ENCODE measurements around the gene MAGI3.

The MAGI3 gene

DNA sequence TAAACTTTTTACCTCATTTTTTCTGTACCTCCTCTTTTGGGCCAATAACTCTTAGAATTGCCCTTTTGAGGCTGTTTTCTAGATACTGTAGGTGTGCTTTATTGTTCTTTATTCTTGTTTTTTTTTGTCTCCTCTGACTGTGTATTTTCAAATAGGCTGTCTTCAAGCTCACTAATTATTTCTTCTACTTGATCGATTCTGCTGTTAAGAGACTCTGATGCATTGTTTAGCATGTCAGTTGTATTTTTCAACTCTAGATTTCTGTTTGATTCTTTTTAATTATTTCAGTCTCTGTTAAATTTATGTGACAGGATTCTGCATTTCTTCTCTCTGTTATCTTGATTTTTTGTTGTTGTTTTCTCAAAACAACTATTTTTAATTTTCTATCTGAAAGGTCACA, 238.7 kb downstream of the MAGI3 start:
- Histone ChIP-seq H3K9ac (ENCODE audit: low read depth in 1 of 2, low read length in 2 of 2) (no peak overlapping the region), H3K27me3 (ENCODE audit: control insufficient read depth in 2 of 2, insufficient read depth in 2 of 2, low read length in 2 of 2) (no peaks in the 10 kb centered on the region), H3K9me3 (ENCODE audit: control insufficient read depth in 2 of 2, low read length in 2 of 2) (peaks cover 0 to 8% of the 10 kb centered on the region in 2 donors), H3K4me1 (ENCODE audit: control insufficient read depth in 2 of 2, insufficient read depth in 2 of 2, low read length in 2 of 2) (no peaks in the 10 kb centered on the region), H3K4me3 (ENCODE audit: low read length in 2 of 2) (no peak overlapping the region), H3K36me3 (ENCODE audit: control insufficient read depth in 2 of 2, insufficient read depth in 2 of 2, low read length in 2 of 2) (peaks cover 2 to 7% of the 10 kb centered on the region in 2 donors), H3K27ac (ENCODE audit: low read depth in 2 of 2, low read length in 2 of 2) (no peak overlapping the region)

DNA sequence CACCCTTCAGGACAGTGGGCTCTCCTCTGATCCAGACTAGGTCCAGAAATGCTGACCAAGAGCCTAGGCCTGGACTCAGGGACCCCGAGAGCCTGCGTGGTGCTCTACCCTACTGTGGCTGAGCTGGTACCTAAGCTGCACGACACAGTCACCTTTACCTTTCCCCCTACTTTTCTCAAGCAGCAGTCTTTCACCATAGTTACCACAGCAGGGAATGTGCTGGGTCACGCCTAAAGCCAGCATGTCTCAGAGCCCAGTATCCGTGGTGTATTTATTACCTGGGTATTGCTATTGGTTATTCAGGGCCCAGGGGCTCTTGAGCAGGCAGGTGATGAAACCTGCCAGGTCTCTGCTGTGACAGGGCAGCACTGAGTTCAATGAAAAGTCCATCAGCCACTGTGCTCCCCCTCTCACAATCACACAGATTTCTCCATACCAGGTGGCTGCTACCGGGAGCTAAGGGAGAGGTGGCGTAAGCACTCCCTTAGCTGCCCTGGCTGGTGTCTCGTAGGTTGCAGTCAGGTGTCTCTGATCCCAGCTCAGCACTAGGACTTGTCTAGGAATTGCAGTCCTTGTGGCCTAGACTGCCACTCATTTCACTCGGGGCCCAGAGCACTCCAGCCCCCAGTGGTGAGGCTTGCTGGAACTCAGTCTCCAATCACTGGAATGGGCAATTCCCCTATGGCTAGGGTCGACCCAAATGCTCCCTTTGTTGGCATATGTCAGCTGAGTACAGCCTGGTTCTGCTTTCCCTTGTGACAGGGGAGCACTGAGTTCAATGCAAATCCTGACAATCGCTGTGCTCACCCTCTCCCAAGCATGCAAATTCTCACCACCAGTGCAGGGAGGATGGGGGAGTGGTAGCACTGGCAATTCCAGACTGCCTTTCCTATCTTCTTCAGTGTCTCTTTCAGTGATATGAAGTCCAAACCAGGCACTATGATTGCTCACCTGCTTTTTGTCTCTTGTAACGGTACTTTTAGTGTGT, 240.3 kb downstream of the MAGI3 start:
- Histone ChIP-seq H3K4me1 (ENCODE audit: control insufficient read depth in 2 of 2, insufficient read depth in 2 of 2, low read length in 2 of 2) (no peaks in the 10 kb centered on the region), H3K27ac (ENCODE audit: low read depth in 2 of 2, low read length in 2 of 2) (no peak overlapping the region), H3K27me3 (ENCODE audit: control insufficient read depth in 2 of 2, insufficient read depth in 2 of 2, low read length in 2 of 2) (no peaks in the 10 kb centered on the region), H3K4me3 (ENCODE audit: low read length in 2 of 2) (no peak overlapping the region), H3K9me3 (ENCODE audit: control insufficient read depth in 2 of 2, low read length in 2 of 2) (peaks cover 0 to 8% of the 10 kb centered on the region in 2 donors), H3K36me3 (ENCODE audit: control insufficient read depth in 2 of 2, insufficient read depth in 2 of 2, low read length in 2 of 2) (peaks cover 2 to 7% of the 10 kb centered on the region in 2 donors), H3K9ac (ENCODE audit: low read depth in 1 of 2, low read length in 2 of 2) (no peak overlapping the region)

DNA sequence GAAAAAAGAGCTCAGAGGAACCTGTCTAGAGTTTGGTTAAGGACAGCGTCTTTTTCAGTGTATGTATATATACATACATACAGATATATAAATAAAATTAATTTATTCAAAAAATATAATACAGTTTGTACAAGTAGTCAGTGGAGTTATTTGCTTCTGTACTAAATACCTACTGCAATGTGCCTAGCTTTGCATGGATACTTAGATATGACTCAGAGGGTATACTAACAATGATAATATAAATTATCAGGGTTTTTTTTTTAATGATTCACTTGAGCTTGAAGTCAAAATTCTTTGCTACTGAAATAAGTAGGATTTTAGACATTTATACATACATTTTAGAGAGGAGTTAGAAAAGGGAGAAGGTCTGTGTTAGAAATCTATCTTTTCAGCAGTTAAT, 251.1 kb downstream of the MAGI3 start:
- Histone ChIP-seq H3K4me1 (ENCODE audit: control insufficient read depth in 2 of 2, insufficient read depth in 2 of 2, low read length in 2 of 2) (no peaks in the 10 kb centered on the region), H3K27me3 (ENCODE audit: control insufficient read depth in 2 of 2, insufficient read depth in 2 of 2, low read length in 2 of 2) (no peaks in the 10 kb centered on the region), H3K9ac (ENCODE audit: low read depth in 1 of 2, low read length in 2 of 2) (no peak overlapping the region), H3K36me3 (ENCODE audit: control insufficient read depth in 2 of 2, insufficient read depth in 2 of 2, low read length in 2 of 2) (peaks cover 20 to 22% of the 10 kb centered on the region in 2 donors), H3K9me3 (ENCODE audit: control insufficient read depth in 2 of 2, low read length in 2 of 2) (no peaks in the 10 kb centered on the region), H3K27ac (ENCODE audit: low read depth in 2 of 2, low read length in 2 of 2) (no peak overlapping the region), H3K4me3 (ENCODE audit: low read length in 2 of 2) (no peak overlapping the region)

DNA sequence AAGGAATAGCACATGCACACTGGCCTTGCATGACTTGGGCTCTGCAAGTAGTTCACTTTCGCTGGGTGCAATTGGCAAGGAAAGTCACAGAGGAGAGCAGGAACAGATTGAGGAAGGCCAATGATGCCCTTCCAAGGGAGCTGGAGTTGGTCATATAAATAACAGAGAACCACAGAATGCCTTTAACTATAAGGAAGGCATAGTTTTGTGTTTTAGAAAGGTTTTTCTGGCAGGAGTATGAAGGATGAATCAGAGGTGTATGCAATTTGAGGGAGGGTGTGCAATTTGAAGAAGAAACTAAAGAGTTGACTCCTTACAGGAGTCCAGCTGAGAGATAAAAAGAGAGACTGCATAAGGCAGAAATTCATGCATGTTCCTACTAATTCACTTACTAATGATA, 256.8 kb downstream of the MAGI3 start:
- Histone ChIP-seq H3K36me3 (ENCODE audit: control insufficient read depth in 2 of 2, insufficient read depth in 2 of 2, low read length in 2 of 2) (peaks cover 25 to 42% of the 10 kb centered on the region in 2 donors), H3K9ac (ENCODE audit: low read depth in 1 of 2, low read length in 2 of 2) (no peak overlapping the region), H3K9me3 (ENCODE audit: control insufficient read depth in 2 of 2, low read length in 2 of 2) (no peaks in the 10 kb centered on the region), H3K4me1 (ENCODE audit: control insufficient read depth in 2 of 2, insufficient read depth in 2 of 2, low read length in 2 of 2) (no peaks in the 10 kb centered on the region), H3K4me3 (ENCODE audit: low read length in 2 of 2) (no peak overlapping the region), H3K27ac (ENCODE audit: low read depth in 2 of 2, low read length in 2 of 2) (no peak overlapping the region), H3K27me3 (ENCODE audit: control insufficient read depth in 2 of 2, insufficient read depth in 2 of 2, low read length in 2 of 2) (no peaks in the 10 kb centered on the region)

DNA sequence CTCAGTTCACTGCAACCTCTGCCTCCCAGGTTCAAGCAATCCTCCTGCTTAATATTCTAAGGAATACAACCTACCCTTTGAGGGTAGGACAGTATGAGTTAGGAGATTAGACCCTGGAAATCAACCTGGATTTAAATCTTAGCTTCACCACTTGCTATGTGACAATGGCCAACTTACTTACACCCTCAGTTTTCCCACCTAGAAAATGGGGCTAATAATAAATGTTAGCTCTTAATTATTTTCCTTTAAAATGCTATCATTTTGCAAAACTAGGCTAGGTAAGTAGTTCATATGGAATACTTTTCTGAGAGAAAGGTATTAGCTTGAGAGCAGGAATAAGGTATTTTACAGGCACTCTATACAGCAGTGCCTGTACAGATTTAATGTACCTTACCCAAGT, 258.2 kb downstream of the MAGI3 start:
- Histone ChIP-seq H3K4me3 (ENCODE audit: low read length in 2 of 2) (no peak overlapping the region), H3K27ac (ENCODE audit: low read depth in 2 of 2, low read length in 2 of 2) (no peak overlapping the region), H3K9me3 (ENCODE audit: control insufficient read depth in 2 of 2, low read length in 2 of 2) (no peaks in the 10 kb centered on the region), H3K9ac (ENCODE audit: low read depth in 1 of 2, low read length in 2 of 2) (no peak overlapping the region), H3K4me1 (ENCODE audit: control insufficient read depth in 2 of 2, insufficient read depth in 2 of 2, low read length in 2 of 2) (no peaks in the 10 kb centered on the region), H3K36me3 (ENCODE audit: control insufficient read depth in 2 of 2, insufficient read depth in 2 of 2, low read length in 2 of 2) (peaks cover 19 to 32% of the 10 kb centered on the region in 2 donors), H3K27me3 (ENCODE audit: control insufficient read depth in 2 of 2, insufficient read depth in 2 of 2, low read length in 2 of 2) (no peaks in the 10 kb centered on the region)

DNA sequence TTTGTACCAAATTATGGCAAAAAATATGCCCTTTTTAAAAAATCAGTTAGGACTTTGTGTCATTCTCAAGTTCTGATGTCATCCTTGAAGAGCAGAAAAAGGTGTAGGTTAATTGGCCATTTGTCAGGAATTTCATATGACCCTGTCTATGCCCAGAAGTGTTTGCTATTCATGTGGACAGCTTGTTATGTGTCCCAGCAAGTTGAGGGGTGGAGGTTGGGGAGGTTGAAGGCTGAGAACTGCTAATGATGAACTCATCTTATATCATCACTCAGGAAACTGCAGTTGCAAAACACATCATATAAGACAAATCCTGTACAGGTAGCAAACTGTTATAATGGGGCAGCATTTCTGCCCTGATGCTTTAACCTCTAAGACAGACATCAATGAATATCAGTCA, 262.5 kb downstream of the MAGI3 start:
- H3K27me3 ChIP-seq (ENCODE audit: control insufficient read depth in 2 of 2, insufficient read depth in 2 of 2, low read length in 2 of 2) = no peaks in the 10 kb centered on the region
- H3K9me3 ChIP-seq (ENCODE audit: control insufficient read depth in 2 of 2, low read length in 2 of 2) = no peaks in the 10 kb centered on the region
- H3K4me3 ChIP-seq (ENCODE audit: low read length in 2 of 2) = no peak overlapping the region
- no peaks in the 10 kb centered on the region for H3K4me1 ChIP-seq (ENCODE audit: control insufficient read depth in 2 of 2, insufficient read depth in 2 of 2, low read length in 2 of 2)
- peaks cover 14 to 35% of the 10 kb centered on the region in 2 donors for H3K36me3 ChIP-seq (ENCODE audit: control insufficient read depth in 2 of 2, insufficient read depth in 2 of 2, low read length in 2 of 2)
- no peak overlapping the region for H3K9ac ChIP-seq (ENCODE audit: low read depth in 1 of 2, low read length in 2 of 2)
- H3K27ac ChIP-seq (ENCODE audit: low read depth in 2 of 2, low read length in 2 of 2) = no peak overlapping the region

DNA sequence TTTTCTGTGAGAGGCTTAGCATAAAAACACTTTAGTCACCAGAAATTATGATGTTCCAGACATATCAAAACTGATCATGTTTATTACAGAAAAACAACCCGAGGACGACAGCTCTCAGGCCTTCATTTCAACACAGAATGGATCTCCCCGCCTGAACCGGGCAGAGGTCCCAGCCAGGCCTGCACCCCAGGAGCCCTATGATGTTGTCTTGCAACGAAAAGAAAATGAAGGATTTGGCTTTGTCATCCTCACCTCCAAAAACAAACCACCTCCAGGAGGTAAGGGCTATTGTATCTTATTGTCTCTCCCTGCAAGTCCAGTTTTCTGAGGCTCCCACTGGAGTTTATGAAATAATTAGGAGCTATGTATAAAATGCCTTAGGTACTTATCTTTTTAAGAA, 263.4 kb downstream of the MAGI3 start:
- Histone ChIP-seq H3K27ac (ENCODE audit: low read depth in 2 of 2, low read length in 2 of 2) (no peak overlapping the region), H3K9ac (ENCODE audit: low read depth in 1 of 2, low read length in 2 of 2) (no peak overlapping the region), H3K27me3 (ENCODE audit: control insufficient read depth in 2 of 2, insufficient read depth in 2 of 2, low read length in 2 of 2) (no peaks in the 10 kb centered on the region), H3K4me3 (ENCODE audit: low read length in 2 of 2) (no peak overlapping the region), H3K36me3 (ENCODE audit: control insufficient read depth in 2 of 2, insufficient read depth in 2 of 2, low read length in 2 of 2) (peaks cover 11 to 32% of the 10 kb centered on the region in 2 donors), H3K9me3 (ENCODE audit: control insufficient read depth in 2 of 2, low read length in 2 of 2) (no peaks in the 10 kb centered on the region), H3K4me1 (ENCODE audit: control insufficient read depth in 2 of 2, insufficient read depth in 2 of 2, low read length in 2 of 2) (no peaks in the 10 kb centered on the region)

DNA sequence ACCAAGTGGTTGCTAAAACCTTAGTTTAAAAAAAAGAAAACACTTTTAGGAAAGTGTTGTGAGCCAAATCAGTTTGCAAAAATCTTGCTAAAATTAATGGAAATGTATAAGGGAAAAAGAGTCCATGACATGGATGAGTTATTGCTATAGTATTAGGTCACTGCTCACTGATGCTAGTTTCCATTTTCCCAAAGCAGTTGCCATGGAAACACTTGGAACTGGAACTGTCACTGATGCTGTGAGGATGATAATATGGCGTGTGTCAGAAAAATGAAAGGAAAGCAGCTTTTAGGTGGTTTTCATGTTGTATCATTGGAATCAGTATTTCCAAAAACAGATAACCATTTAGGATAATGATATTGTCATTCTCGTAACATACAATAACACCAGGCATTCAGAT, 264.6 kb downstream of the MAGI3 start:
- no peaks in the 10 kb centered on the region for H3K9me3 ChIP-seq (ENCODE audit: control insufficient read depth in 2 of 2, low read length in 2 of 2)
- no peaks in the 10 kb centered on the region for H3K4me1 ChIP-seq (ENCODE audit: control insufficient read depth in 2 of 2, insufficient read depth in 2 of 2, low read length in 2 of 2)
- no peak overlapping the region for H3K4me3 ChIP-seq (ENCODE audit: low read length in 2 of 2)
- peaks cover 15 to 33% of the 10 kb centered on the region in 2 donors for H3K36me3 ChIP-seq (ENCODE audit: control insufficient read depth in 2 of 2, insufficient read depth in 2 of 2, low read length in 2 of 2)
- H3K27ac ChIP-seq (ENCODE audit: low read depth in 2 of 2, low read length in 2 of 2) = no peak overlapping the region
- H3K27me3 ChIP-seq (ENCODE audit: control insufficient read depth in 2 of 2, insufficient read depth in 2 of 2, low read length in 2 of 2) = no peaks in the 10 kb centered on the region
- no peak overlapping the region for H3K9ac ChIP-seq (ENCODE audit: low read depth in 1 of 2, low read length in 2 of 2)

DNA sequence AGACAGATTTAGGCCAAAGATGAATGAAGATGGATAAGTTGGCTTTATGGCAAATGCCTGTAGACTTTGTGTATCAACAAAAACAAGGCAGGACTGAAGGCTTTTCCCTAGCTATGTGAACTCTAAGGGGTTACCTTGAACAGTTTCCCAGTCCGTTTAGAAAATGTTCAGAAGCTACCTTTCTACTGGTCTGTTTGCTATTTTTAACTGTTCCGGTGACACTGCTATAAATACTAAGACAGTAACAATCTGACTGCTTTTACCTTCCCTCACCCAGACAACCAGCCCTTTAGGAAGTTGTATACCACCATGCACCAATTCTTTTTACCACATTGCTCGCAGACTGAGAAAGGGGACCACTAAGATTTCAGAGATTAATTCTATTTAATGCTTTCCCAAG, 266.8 kb downstream of the MAGI3 start:
- Histone ChIP-seq H3K36me3 (ENCODE audit: control insufficient read depth in 2 of 2, insufficient read depth in 2 of 2, low read length in 2 of 2) (peaks cover 20% of the 10 kb centered on the region in 2 donors), H3K27ac (ENCODE audit: low read depth in 2 of 2, low read length in 2 of 2) (no peak overlapping the region), H3K9ac (ENCODE audit: low read depth in 1 of 2, low read length in 2 of 2) (no peak overlapping the region), H3K27me3 (ENCODE audit: control insufficient read depth in 2 of 2, insufficient read depth in 2 of 2, low read length in 2 of 2) (no peaks in the 10 kb centered on the region), H3K9me3 (ENCODE audit: control insufficient read depth in 2 of 2, low read length in 2 of 2) (no peaks in the 10 kb centered on the region), H3K4me1 (ENCODE audit: control insufficient read depth in 2 of 2, insufficient read depth in 2 of 2, low read length in 2 of 2) (no peaks in the 10 kb centered on the region), H3K4me3 (ENCODE audit: low read length in 2 of 2) (no peak overlapping the region)

DNA sequence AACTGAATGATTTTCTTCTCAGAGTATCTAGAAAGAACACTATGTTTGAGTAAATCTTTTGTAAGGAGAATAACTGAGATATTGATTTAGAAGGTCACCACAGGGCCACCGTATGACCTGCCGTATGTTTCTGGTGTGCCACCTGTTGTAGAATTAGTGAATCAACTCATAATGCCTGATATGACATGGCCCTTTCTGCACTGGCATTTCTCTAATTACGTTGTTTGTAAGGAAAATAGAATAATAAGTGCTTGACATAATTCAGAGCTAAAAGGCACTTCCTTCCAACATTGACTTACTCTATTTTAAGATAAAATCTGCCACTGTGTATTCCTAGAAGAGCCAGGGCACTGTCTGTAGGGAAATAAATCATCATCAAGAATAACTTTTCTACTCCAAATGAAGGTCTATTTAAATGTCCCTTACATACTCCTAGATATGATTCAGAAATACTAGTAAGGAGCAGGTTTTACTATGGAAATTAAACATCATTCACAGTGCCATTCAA, 267.3 kb downstream of the MAGI3 start:
- no peaks in the 10 kb centered on the region for H3K9me3 ChIP-seq (ENCODE audit: control insufficient read depth in 2 of 2, low read length in 2 of 2)

More for the DNA sequence above, 267.3 kb downstream of the MAGI3 start:
- Histone ChIP-seq H3K4me3 (ENCODE audit: low read length in 2 of 2) (no peak overlapping the region), H3K4me1 (ENCODE audit: control insufficient read depth in 2 of 2, insufficient read depth in 2 of 2, low read length in 2 of 2) (no peaks in the 10 kb centered on the region), H3K9ac (ENCODE audit: low read depth in 1 of 2, low read length in 2 of 2) (no peak overlapping the region), H3K27me3 (ENCODE audit: control insufficient read depth in 2 of 2, insufficient read depth in 2 of 2, low read length in 2 of 2) (no peaks in the 10 kb centered on the region), H3K36me3 (ENCODE audit: control insufficient read depth in 2 of 2, insufficient read depth in 2 of 2, low read length in 2 of 2) (peaks cover 20% of the 10 kb centered on the region in 2 donors), H3K27ac (ENCODE audit: low read depth in 2 of 2, low read length in 2 of 2) (no peak overlapping the region)

Data from mucosa of rectum (tissue), 2 donors.